Lower leg skin (tissue), 3 donors: ENCODE results near the gene RHOJ.

Experiments
- CTCF ChIP-seq, 3 donors: fragments of 450-650 bp; IDR thresholded peaks; one replicate each; pipeline ENCODE4 v1.5.1; 2016; ENCODE audit warnings: antibody characterized with exemption in 3 of 3, mild to moderate bottlenecking in 3 of 3, moderate library complexity in 2 of 3
- POLR2A ChIP-seq, 2 donors: fragments of 450-650 bp; IDR thresholded peaks; one replicate each; pipeline ENCODE4 v1.6.1; 2016 to 2017; ENCODE audit warnings: antibody characterized with exemption in 2 of 2, mild to moderate bottlenecking in 1 of 2, moderate library complexity in 1 of 2

GRCh38 chr14:63295231-63295685, 91.0 kb downstream of the RHOJ start:
- TF ChIP-seq CTCF (IDR thresholded peaks at IDR 0.05): no peak
- no peak for TF ChIP-seq POLR2A (IDR thresholded peaks at IDR 0.05)
